A673 (cell line): Measurements from ENCODE around the gene LTBP4. TPM values are rescaled to one million over a fixed set of nuclear protein-coding genes. Genes with fewer than 3 reads are reported as not detected.

Experiments used
- BruUV-seq: library from RNA; stranded (reverse); fragments of 400-500 nt; replicated peaks from 2 replicates; lab custom pipeline; 2021; lab: Mats Ljungman, UMichigan
- CTCF ChIA-PET: fragments of 300-600 bp; sonication (Branson Sonifier 250); formaldehyde crosslinking; loops from one replicate; lab custom pipeline; 2022; ENCODE audit warnings: antibody characterized with exemption; lab: Charles Lee
- POLR2A ChIA-PET: fragments of 300-600 bp; sonication (Branson Sonifier 250); formaldehyde crosslinking; loops from one replicate; lab custom pipeline; 2022; ENCODE audit warnings: antibody characterized with exemption; ENCODE audit not compliant: low non-redundant PET; lab: Charles Lee
- DNase-seq: peaks from one replicate; pipeline ENCODE4 v3.0.0-alpha.2; 2015; ENCODE audit warnings: low spot score
- H3K27ac ChIP-seq: fragments of 200-600 bp; sonication (generic); 2 replicates; pipeline ENCODE4 v1.5.1; 2016; ENCODE audit warnings: mixed run types, low read depth, mild to moderate bottlenecking, mixed read lengths, antibody characterized with exemption, low read length; ENCODE audit not compliant: poor library complexity, severe bottlenecking
- H3K27me3 ChIP-seq: fragments of 200-600 bp; sonication (generic); replicated peaks from 2 replicates; pipeline ENCODE4 v1.6.1; 2017; ENCODE audit warnings: mixed run types, low read depth, mild to moderate bottlenecking, mixed read lengths, antibody characterized with exemption, low read length; ENCODE audit not compliant: insufficient read depth, poor library complexity
- H3K36me3 ChIP-seq: fragments of 200-600 bp; sonication (generic); 2 replicates; pipeline ENCODE4 v1.6.1; 2016; ENCODE audit warnings: mixed run types, mild to moderate bottlenecking, mixed read lengths, antibody characterized with exemption, low read length; ENCODE audit not compliant: insufficient read depth, poor library complexity, severe bottlenecking
- H3K4me1 ChIP-seq: fragments of 200-600 bp; sonication (generic); 2 replicates; pipeline ENCODE4 v1.6.1; 2017; ENCODE audit warnings: mixed run types, mild to moderate bottlenecking, mixed read lengths, antibody characterized with exemption, low read length; ENCODE audit not compliant: insufficient read depth, poor library complexity, severe bottlenecking
- H3K4me3 ChIP-seq: fragments of 200-600 bp; sonication (generic); 2 replicates; pipeline ENCODE4 v1.5.1; 2016; ENCODE audit warnings: low read depth, mixed run types, mild to moderate bottlenecking, mixed read lengths, low read length; ENCODE audit not compliant: poor library complexity, severe bottlenecking
- H3K9me3 ChIP-seq: fragments of 200-600 bp; sonication (generic); 2 replicates; pipeline ENCODE4 v1.6.1; 2016; ENCODE audit warnings: mixed run types, low read depth, mild to moderate bottlenecking, mixed read lengths, antibody characterized with exemption, low read length; ENCODE audit not compliant: poor library complexity, severe bottlenecking
- CTCF ChIP-seq: fragments of 300-800, 200-600 bp; sonication (generic); conservative IDR thresholded peaks from 2 replicates; pipeline ENCODE4 v1.5.1; 2017; ENCODE audit warnings: low read depth, mild to moderate bottlenecking, antibody characterized with exemption, low read length, moderate library complexity, mixed read lengths
- EZH2 ChIP-seq: fragments of 200-600 bp; sonication (generic); IDR thresholded peaks from 2 replicates; pipeline ENCODE4 v1.6.1; 2017; ENCODE audit warnings: borderline replicate concordance, low read depth, mild to moderate bottlenecking, mixed read lengths, antibody characterized with exemption, low read length; ENCODE audit not compliant: poor library complexity, severe bottlenecking
- intact Hi-C: fragments of 100-400 bp; cut with micrococcal nuclease; formaldehyde crosslinking; loops from one replicate; pipeline ENCODE4 v1.10.0; 2022; ENCODE audit not compliant: unreplicated experiment
- total RNA-seq: library from RNA; stranded (reverse); gene quantifications from 2 replicates; pipeline ENCODE4 v1.2.3, GENCODE V29; 2021

LTBP4 gene
- total RNA-seq, 1 experiment from 2014 or later, result 139 TPM

GRCh38 chr19:40604171-40604646 is 3.0 kb downstream of the LTBP4 start:
- intact Hi-C loops, result loop anchor here (1.0 to 5.0 kb wide), 2 partner anchors 10 to 162 kb away; partner anchors contain the start of gene SERTAD3
- POLR2A ChIA-PET, result interaction anchor here (0.8 to 1.0 kb wide), 2 partner anchors 9 to 174 kb away, joined by 3 to 6 read pairs; partner anchors contain the start of gene RAB4B
- TF ChIP-seq EZH2 (no peak), CTCF (no peak)
- Histone ChIP-seq H3K4me1 (peaks cover 41% of the 10 kb centered on the region), H3K4me3 (peak overlapping the region; percentile 61), H3K9me3 (no peaks in the 10 kb centered on the region), H3K27me3 (no peaks in the 10 kb centered on the region), H3K36me3 (no peaks in the 10 kb centered on the region), H3K27ac (no peak overlapping the region)
- CTCF ChIA-PET, result interaction anchor here (0.8 to 2.5 kb wide), 6 partner anchors 9 to 183 kb away, joined by 4 to 14 read pairs (median 8); no protein-coding TSS in a partner anchor
- no TSS peak for BruUV-seq
- no peak for DNase-seq

- Histone ChIP-seq H3K9me3 (no peaks in the 10 kb centered on the region), H3K36me3 (no peaks in the 10 kb centered on the region), H3K27ac (peak overlapping the region; percentile 72), H3K27me3 (no peaks in the 10 kb centered on the region), H3K4me1 (peaks cover 43% of the 10 kb centered on the region), H3K4me3 (peak overlapping the region; percentile 40)
- intact Hi-C loops, result loop anchor here (1.0 to 5.0 kb wide), 3 partner anchors 10 to 162 kb away; partner anchors contain the start of gene SERTAD3
- ChIA-PET CTCF (interaction anchor here (0.6 to 2.5 kb wide), 5 partner anchors 10 to 184 kb away, joined by 3 to 14 read pairs (median 4); no protein-coding TSS in a partner anchor), POLR2A (interaction anchor here (0.8 to 1.0 kb wide), 2 partner anchors 8 to 173 kb away, joined by 3 to 6 read pairs; partner anchors contain the start of gene RAB4B)
- TF ChIP-seq EZH2, result no peak
- TF ChIP-seq CTCF, result no peak
- no peak for DNase-seq
- BruUV-seq, result no TSS peak
Measured at GRCh38 chr19:40604647-40605215, 3.6 kb downstream of the LTBP4 start.

GRCh38 chr19:40605216-40605971 is 4.2 kb downstream of the LTBP4 start:
- H3K4me3 ChIP-seq, result peak overlapping the region; percentile 40
- H3K36me3 ChIP-seq, result no peaks in the 10 kb centered on the region
- POLR2A ChIA-PET, result interaction anchor here (0.7 kb wide), 2 partner anchors 82 to 1958 kb away, joined by 3 read pairs; partner anchors contain the start of gene ACTN4
- intact Hi-C loops, result loop anchor here (1.0 kb wide), 1 partner anchor 29 kb away; no protein-coding TSS in a partner anchor
- peak overlapping the region; percentile 72 for H3K27ac ChIP-seq
- no peaks in the 10 kb centered on the region for H3K27me3 ChIP-seq
- no peaks in the 10 kb centered on the region for H3K9me3 ChIP-seq
- H3K4me1 ChIP-seq, result peaks cover 48% of the 10 kb centered on the region
- CTCF ChIA-PET, result interaction anchor here (0.6 to 0.9 kb wide), 3 partner anchors 10 to 82 kb away, joined by 3 read pairs; no protein-coding TSS in a partner anchor
- TF ChIP-seq CTCF (peak; percentile 42; the same call in 1 of the 2 replicates), EZH2 (no peak)
- no TSS peak for BruUV-seq
- DNase-seq, result peak; percentile 86
